Activated naive CD8-positive, alpha-beta T cell treated with anti-CD3 and anti-CD28 coated beads, Interleukin-2, amount 50 U/mL, for 16 hours (primary cell): ENCODE data around the gene NHSL1.
A peak's percentile ranks its signal among the peaks of the same experiment; 100 is the strongest.

Experiments used
- DNase-seq: peaks from one replicate; pipeline ENCODE4 v3.0.0-alpha.2; 2020; ENCODE audit warnings: low read depth, low spot score

NHSL1 gene

GRCh38 chr6:138523347-138524210, 24.3 kb upstream of the NHSL1 start:
- DNase-seq = no peak

GRCh38 chr6:138522611-138523010, 23.3 kb upstream of the NHSL1 start:
- DNase-seq = no peak

GRCh38 chr6:138521790-138522189, 22.5 kb upstream of the NHSL1 start:
- no peak for DNase-seq

GRCh38 chr6:138520463-138520862, 21.2 kb upstream of the NHSL1 start:
- DNase-seq = no peak

GRCh38 chr6:138518054-138518453, 18.8 kb upstream of the NHSL1 start:
- no peak for DNase-seq

- peak; percentile 11 for DNase-seq
These were observed 18.3 kb upstream of the NHSL1 start for GRCh38 chr6:138517635-138518034.

- no peak for DNase-seq
These were observed 16.5 kb upstream of the NHSL1 start for GRCh38 chr6:138515657-138516248.

GRCh38 chr6:138514860-138515540, 15.7 kb upstream of the NHSL1 start:
- no peak for DNase-seq

- DNase-seq = no peak
These were observed 13.3 kb upstream of the NHSL1 start for GRCh38 chr6:138512609-138513008.

- DNase-seq = no peak
These were observed 10.8 kb upstream of the NHSL1 start for GRCh38 chr6:138510093-138510492.

GRCh38 chr6:138509371-138509770, 10.1 kb upstream of the NHSL1 start:
- no peak for DNase-seq

GRCh38 chr6:138508676-138508988, 9.3 kb upstream of the NHSL1 start:
- DNase-seq = no peak

- DNase-seq = no peak
These were observed 8.8 kb upstream of the NHSL1 start for GRCh38 chr6:138507977-138508675.

- DNase-seq = no peak
These were observed 5.7 kb upstream of the NHSL1 start for GRCh38 chr6:138504764-138505689.

GRCh38 chr6:138503881-138504680, 4.8 kb upstream of the NHSL1 start:
- DNase-seq = no peak

GRCh38 chr6:138502546-138502945, 3.3 kb upstream of the NHSL1 start:
- DNase-seq = no peak

GRCh38 chr6:138500867-138501446, 1.7 kb upstream of the NHSL1 start:
- no peak for DNase-seq

- no peak for DNase-seq
These were observed 861 bp upstream of the NHSL1 start for GRCh38 chr6:138500045-138500665.

GRCh38 chr6:138498629-138499302, 528 bp downstream of the NHSL1 start:
- DNase-seq = no peak
